HG02973 (cell line): Measurements from ENCODE around the gene GJB6.
"Not testable (repeated sequence)": the region's sequence is repeated elsewhere in the genome, so short reads cannot be mapped to it uniquely, and the experiment has no call there.

Experiments used
- ATAC-seq: cut with Tn5 transposase; IDR thresholded peaks from one replicate; pipeline ENCODE4 v1.9.1; 2021; ENCODE audit warnings: moderate library complexity; ENCODE audit not compliant: unreplicated experiment

The GJB6 gene

DNA sequence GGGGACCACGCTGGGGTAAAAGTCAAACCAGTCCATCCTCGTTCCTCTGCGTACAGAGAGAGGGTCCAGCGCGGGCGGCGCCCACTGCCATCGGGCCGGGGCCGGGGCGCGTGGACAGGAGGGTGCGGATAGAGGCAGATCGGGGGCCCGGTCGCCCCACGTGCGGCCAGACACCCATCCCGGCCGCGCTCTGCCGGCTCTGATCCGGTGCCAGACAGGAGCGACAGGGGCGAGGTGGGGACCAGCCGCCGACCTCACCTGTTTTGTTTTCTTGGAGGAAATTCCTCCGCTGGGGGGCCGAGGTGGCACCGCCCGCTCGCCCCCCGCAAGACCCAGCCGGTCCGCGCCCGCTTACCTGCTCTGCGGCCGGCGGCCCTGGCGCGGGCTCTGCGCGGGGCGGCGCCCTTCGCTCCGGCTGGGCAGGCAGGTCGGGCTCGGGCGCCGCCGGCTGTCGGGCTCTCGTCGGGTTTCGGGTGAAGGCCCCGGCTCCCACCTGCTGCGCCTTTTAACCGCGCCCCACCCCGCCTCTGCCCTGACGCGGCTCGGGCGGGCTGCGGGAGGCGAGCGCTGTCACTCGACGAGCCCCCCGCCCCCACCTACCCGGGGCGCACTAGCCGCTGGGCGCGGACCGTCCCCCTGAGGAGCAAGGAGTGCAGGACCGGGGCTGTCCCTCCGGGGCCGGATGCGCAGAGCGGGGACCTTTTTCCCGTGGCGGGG is at the start of gene GJB6:
Gene GJB6 (minus strand): TSS at position 481 of the 717 bp plus-strand sequence. CDS start 8,839 bp downstream, outside the sequence.
- ATAC-seq: no peak

DNA sequence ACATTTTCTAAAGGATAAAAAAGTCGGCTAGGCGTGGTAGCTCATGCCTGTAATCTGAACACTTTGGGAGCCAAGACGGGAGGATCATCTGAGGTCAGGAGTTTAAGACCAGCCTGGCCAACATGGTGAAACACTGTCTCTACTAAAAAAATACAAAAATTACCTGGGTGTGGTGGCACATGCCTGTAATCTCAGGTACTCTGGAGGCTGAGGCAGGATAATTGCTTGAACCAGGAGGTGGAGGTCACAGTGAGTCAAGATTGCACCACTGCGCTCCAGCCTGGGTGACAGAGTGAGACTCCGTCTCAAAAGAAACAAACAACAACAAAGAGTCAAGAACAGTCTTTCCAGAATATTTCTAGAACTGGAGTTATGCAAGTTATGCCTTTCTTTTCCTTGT is 44.8 kb upstream of the GJB6 start:
- not testable (repeated sequence) for ATAC-seq

DNA sequence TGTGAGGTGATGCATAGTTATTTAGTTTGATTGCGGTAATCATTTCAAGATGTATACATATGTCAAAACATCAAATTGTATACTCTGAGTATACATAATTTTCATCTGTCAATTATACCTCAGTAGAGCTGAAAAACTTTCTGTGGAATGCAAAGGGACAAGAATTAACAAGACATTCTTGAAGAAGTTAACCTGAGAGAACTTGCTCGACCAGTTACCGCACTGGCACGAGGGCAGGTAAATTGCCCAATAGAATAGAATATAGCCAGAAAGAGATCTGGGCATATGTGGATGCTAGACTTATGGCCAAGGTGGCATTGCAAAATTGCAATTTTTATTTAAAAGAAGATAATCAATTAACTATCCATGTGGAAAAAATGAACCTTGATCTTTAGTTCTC is 42.3 kb upstream of the GJB6 start:
- ATAC-seq: no peak

DNA sequence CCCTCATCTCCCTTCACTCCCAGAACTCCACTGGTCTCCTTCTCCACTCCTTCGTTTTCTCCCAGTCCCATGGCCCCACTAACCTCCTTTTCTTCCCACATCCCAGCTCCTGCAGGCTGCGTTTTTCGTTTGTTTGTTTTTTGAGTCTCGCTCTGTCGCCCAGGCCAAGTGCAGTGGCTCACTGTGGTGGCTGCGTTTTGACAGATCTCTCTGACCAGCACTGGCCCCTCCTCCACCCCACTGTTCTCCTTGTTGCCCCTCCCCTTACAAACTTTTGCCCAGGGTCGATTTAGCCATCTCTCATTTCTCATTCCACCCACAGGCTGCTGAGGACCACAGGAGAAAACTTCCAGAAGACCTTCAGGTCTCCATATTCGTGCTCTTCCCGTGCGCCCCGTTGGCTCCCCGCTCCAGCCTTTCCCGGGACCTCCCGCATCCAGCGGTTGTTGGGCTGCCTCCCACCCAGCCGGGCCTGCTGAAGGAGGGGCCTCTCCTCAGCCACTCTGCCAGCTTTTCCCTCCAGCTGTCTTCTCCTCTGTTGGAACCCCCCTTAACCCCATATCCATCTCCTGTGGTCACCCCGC is 40.6 kb upstream of the GJB6 start:
- ATAC-seq: no peak

DNA sequence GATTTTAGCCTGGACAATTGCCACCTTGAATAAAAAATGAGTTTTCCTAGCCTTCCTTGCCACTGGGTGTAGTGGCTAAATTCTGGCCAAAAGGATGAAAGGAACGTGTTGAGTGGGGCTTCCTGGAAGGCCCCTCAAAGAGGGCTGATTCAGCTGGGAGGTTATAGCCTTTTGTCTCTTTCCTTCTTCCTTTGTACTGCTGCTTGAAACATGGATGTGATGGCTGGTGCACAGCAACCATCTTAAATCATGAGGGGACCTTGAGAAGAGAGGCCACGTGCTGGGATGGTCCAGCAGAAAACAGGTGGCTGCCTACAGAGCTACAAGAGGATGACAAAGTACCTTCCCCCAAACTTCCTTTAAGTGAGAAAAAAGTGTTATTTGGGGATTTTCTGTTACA is 40.0 kb upstream of the GJB6 start:
- no peak for ATAC-seq

DNA sequence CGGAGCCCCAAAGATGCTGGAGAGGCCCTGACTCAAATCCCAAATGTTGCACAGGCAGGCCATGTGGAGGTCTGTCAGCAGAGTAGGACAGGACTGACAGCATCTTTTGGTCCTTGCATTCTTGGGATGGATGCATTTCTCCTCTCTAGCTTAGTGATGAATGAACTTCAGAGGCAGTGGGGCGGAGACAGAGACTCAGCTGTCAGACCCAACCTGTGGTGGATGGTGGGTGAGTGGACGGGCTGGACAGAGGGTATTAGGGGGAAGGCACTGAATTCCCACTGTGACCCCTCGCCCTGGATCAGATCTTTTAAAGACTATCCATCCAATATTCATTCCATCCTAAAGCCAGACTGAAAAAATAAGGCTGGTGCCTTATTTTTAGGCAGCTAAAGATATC is 39.3 kb upstream of the GJB6 start:
- no peak for ATAC-seq

DNA sequence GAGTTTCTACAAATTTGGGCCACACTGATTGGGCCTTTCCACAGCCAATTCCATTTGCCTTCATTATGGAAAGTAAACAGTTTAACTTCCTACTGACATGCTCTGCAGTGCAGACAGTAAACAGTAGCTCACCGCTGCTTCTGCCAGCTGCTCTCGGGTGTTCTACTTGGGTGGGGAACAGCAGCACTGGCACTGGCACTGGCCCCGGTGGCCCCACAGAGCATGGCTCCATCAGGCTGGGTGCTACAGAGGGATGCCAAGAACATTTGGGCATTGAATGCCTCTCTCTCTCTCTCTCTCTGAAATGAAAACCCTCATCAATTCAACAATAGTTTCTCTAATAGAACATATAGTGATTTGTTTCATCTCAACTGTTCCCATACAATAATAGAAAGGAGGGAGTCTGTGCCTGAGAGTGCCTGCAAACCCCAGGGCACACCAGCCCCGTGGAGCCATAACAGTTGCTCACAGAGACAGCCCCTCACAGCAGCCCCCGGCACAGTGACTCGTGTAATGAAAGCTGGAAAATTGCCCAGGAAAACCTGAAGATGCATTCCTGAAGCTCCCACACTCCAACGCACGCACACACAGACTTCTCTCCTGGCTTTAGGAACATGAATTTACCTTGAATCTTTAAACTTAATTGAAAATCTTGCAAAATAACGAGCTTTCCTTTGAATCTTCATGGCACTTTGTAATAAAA is 38.2 kb upstream of the GJB6 start:
- no peak for ATAC-seq

DNA sequence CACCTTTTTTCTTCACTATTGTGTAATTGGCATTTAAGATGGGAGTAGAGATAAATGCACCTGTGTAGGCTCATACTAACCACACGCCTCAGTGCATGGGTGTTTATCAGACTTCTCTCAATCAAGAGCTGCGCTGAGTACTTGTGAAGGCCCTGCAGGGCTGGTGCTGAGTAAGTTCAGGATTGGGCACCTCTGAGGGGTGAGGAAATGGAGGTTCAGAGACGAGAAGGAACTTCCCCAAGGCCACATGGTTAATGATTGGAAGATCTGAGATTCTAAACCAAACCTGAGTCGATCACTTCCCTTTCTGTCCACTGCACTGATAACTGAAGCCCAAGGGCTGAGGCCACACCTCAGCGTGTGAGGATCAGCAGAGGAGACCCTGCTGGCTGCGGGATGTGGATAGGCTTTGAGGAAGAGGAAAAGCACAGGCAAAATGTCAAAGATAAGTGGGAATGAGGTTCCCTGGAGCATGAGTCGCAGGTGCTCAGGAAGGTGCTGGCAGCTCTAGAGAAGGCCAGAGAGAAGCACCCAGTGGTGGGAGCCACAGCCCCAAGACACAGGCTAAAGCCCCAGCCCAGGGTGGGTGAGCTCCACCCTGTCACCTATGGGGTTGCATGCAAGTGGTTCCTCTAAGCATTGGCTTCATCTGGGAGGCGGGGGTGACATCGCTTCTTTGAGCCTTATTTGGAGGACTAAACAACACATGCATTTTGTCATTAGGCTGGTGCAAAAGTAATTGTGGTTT is 32.3 kb upstream of the GJB6 start:
- ATAC-seq: peak; percentile 98

DNA sequence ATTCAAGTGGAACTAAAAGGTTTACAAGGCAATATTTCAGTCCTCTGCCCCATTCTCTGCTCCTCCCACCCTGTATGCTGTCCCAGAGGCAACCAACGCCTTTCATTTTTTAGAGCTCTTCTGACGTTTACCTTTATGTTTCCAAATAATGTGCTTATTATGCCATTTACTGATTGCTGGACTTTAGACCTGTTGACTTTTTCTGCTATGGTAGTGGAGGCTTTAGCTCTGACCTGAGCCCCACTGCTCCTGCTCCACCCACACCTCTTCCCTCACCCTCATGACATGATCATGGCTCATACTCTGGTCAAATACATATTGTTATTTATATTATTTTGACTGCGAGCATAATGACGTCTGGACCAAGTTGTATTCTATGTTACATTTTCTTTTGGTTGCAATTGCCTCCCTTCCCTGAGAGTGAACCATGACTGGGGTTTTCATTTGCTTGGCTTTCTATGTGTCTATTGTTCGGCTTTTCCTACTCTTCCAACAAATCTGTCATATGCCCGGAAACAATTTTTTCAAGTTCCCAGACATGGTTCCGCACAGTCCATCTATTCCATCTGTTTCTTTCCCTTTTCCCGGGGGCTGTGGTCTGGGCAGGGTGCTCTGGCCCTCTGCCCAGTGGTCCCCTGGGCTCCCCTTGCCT is 31.4 kb upstream of the GJB6 start:
- no peak for ATAC-seq

DNA sequence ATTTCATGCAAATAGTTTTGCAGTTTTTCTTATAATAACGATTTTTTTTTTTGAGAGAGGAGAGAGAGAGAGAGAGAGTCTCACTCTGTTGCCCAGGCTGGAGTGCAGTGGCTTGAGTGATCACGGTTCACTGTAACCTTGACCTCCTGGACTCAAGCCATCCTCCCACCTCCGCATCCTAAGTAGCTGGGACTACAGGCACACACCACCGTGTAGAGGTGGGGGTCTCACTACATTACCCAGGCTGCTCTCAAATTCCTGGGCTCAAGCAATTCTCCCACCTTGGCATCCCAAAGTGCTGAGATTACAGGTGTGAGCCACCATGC is 26.8 kb upstream of the GJB6 start:
- ATAC-seq: no peak

DNA sequence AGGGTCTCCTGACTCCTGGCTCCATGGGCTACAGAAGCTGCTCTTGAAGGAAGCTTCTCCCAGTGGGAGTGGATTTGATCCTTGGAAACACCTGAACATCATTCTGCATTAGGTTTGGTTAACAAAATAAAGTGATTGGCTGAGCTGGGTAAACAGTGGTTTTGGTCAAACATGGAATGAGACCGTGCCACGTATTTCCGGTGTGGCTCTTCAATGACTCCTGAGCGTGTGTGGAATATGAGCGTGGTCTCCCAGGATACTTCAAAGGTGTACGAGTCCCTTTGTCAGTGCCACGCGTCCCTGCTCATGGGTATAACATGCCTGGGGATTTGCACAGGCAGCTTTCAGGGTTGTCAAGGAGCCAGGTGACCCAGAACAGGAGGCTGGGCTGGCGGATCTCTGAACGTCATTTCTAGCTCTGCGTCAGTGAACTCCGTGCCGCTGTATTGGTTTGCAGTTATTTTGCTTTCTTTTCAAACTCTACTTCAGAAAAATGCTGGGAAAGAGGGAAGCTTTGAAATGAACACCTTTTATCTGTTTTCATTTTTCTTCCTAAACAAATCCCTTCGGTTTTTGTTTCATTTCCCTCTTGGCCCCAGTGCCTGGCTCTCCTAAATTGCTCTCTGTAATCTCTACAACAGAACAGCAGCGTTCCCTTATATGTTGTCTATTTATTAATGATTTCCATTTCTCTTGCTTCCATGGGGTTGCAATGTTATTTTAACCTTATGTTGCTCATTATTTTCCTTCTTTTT is 26.3 kb upstream of the GJB6 start:
- ATAC-seq: no peak

DNA sequence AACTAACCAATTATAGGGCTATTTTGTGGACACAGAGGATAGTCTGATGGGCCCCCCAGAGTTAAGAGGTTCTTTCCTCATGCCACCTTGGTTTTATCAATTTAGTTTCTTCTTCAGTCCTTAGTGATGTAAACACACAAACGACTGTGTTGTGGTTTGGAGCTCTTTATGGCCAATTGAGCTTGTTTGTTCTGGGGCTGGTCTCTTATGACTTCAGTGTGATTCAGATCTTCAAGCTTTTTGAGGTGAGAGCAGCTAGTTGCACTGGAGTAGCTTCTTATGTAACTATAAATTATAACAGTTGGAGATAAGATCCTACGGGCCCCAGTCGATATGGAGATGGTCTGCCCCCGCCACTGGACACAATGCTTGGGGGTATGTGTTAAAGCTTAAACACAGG is 22.0 kb upstream of the GJB6 start:
- ATAC-seq: no peak

DNA sequence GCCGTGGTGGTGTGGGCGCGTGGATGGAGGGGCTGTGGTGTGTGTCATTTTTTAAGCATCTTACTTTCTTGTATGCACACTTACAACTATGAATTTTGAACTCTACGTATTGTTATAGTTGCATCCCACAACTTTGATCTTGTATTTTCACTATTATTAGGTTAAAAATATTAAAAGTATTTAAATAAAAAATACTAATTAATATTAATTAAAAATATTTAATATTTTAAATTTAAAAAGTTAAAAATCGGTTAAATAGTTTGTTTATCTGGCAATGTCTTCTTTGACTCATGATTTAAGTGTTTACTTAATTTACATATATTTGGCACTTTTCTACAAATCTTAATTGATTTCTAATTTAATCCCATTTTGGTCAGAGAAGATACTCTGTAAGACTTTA is 17.8 kb upstream of the GJB6 start:
- no peak for ATAC-seq

DNA sequence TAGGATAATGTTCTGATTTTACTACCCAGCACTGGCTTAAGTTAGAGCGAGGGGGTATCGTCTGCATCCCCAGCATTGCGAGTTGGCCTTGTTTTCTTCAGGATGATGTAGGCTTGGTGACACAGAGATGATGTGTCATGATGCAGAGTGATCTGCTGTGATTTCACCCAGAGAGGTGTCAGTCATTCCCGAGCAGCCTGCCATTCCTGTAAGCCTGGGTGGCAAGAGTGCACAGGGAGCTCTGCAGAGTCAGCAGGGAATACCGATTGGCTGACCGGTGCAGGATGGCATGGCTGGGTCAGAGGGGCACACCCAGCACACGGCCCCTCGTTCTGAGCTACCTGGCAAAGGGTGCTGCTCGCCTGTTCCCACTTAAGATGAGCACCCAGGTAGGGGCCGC is 15.8 kb upstream of the GJB6 start:
- no peak for ATAC-seq

DNA sequence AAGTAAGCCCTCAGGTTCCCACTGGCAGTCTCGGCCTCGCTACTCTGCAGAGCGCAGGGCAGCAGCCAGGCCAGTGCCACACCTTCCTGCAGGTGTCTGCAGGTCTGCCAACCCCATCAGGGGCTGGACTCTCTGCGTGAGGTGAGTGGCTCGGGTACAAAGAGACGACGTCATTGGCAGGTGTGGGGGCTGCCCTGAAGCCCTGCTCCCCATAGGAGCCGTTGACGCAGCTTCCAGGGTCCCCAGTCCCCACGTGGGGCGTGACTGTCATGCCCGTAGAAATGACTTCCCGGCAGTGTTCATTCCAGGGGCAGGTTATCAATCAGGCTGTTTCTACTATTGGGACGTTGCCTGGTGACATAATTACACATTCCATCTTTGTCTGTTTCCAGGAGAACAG is 15.3 kb upstream of the GJB6 start:
- no peak for ATAC-seq

DNA sequence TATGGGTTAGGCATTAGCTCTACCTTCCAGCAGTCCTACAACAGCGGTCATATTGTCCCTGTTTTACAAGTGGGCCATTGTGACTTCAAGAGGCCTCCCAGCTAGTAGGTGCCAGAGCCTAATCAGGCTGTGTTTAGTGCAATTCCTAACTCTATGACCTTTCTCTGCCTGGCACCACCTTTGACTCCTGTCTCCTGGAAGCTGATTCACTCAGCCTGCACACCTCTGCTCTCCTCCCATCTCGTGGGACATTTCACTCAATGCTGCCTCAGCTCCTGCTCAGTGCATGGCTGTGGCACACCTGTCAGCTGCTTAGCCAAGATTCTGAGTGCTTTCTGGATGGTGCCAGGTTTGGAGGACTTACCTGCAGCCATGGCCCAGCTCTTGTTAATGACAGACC is 9.5 kb upstream of the GJB6 start:
- ATAC-seq: no peak

DNA sequence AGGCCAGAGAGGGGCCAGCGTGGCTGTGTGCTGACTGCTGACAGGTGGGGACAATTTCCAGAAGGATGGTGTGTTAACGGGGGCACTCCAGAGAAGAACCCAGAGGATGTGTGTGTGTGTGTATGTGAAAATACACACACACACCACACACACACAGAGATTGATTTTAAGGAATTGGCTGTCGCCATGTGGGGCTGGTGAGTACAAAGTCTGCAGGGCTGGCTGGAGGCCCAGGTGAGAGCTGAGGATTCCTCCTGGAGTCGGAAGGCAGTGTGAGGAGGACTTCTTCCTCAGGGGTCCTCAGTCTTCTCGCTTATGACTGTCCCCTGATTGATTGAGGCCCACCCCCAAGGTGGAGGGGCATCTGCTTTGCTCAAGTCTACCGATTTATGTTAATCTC is 7.6 kb upstream of the GJB6 start:
- ATAC-seq: no peak

DNA sequence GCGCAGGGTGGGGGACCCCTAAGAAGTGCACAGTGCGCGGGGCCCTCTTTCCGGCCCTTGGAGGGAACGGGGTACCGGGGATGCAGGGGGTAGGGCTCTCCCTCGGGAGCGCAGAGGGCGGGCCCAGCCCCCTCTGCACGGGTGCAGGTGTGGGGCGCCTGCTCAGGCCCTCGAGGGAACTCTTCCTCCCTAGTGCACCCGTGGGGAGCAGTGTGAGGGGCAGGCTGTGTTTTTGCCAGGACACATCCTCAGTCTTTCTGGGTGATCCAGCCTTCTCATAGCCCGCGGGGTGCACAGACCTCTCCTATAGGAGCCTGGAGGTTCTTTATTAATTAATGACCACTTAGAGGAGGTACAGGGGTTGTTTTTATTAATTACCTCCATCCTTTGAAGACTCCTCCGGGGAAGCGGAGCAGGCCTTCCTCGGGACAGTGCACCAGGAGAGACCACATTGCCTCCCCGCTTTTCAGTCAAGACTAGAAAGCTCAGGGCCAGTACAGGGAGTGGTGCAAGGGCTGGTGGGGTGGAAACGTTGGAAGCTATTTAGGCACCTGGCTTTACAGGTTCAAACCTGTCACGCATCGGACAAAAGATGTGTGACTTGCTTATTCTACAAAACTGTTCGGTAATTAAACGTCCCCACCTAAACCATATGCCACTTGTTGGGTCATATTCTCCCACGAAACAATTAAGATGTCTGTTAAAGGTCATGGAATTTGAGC is 598 bp upstream of the GJB6 start:
- ATAC-seq: no peak

DNA sequence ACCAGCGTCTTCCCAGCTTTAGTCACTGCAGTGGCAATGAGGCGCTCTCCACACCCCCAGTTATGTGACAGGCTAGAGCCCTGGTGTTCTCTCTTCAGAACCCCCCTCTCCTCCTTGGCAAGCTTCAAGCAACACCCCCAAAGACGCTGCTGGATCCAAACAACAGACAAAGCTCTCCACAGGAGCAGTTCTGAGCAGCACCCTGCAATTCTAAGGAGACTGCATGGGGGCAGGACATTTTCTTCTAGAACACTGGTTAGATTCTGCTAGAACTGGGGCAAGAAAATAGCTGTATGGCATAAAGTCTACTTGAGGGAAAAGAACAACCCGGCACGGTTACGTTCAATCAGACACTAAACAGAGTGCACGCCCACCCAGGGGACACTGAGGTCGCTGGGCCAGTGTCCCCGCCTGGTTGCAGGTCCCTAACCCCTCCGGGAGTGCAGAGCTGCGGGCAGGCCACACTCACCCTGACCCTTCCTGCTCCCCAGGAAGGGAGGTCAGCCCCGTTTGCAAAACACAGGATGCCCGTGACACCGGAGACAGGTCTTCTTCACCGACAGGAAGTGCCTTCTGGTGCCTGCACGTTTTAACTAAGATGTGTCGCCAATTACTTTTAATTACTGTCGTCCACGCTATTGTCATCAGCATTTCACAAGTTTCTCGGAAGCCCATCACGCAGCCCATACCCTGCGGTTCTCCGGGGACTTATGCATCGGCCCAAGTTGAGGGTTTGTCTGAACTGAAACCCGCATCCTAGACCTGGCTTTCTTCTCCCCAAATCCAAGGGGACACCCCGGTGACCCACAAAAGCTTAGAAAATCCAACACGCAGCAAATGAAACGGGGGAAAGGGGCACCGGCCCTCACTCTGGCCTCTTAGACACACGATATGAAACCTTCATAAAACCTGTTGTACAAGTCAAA is 943 bp downstream of the GJB6 start:
- no peak for ATAC-seq
